NCI-H524 (cell line): Measurements from ENCODE around the gene SMPD3.

ENCODE experiments used
- DNase-seq, 2 experiments: peaks; one replicate each; lab custom pipeline; 2025; lab: John Stamatoyannopoulos, UW

Gene SMPD3

DNA sequence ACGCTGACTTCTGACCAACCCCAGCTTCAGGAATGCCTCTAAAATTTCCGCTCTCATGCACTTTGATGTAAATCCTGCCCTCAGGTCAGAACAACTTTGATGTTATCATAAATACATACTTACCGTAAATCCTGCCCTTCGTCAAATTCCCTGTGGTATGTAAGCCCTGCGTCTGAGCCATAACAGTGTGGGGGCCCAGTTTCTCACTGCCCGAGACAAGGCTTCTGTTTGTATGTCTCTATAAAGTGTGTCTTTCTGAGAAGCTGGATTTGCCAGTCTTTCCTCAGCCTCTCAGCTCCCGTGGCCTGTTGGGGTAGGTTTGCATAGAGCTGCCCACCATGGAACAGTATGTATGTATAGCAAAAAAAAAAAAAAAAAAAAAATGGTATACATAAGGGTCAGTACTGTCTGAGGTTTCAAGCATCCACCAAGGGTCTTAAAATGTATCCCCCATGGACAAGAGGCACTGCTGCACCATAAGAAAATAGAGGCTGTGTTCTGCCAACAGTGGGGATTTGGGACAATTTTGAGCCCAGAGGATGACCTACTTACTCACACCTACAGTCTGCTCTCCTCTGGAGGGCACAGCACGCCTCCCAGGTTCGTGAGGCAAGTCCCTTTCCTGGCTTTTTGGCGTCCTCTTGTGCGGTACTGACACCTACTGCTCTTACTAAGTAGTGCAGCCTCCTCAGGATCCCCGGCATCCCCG is 120.0 kb downstream of the SMPD3 start:
- peak; percentile 75 to 92 for DNase-seq

DNA sequence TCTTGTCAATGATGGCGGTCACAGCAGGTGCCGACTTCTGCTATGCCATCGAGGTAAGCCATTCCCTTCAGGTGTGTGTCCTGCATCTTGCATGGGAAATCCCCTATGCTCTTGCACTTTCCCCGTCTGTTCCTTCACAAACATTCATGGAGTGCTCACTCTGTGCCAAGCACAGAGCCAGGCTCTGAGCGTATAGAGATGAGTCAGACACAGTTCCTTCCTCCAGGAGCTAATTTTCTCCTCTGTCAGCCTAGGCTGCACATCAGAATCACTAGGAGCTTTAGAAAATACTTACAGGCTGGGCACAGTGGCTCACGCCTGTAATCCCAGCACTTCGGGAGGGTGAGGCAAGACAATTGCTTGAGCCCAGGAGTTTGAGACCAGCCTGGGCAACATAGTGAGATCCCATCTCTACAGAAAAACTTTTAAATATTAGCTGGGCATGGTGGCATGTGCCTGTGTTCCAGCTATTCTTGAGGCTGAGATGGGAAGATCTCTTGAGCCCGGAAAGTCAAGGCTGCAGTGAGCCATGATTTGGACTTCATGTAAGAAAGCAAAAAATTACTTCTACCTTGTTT is 123.4 kb downstream of the SMPD3 start:
- no peak for DNase-seq

DNA sequence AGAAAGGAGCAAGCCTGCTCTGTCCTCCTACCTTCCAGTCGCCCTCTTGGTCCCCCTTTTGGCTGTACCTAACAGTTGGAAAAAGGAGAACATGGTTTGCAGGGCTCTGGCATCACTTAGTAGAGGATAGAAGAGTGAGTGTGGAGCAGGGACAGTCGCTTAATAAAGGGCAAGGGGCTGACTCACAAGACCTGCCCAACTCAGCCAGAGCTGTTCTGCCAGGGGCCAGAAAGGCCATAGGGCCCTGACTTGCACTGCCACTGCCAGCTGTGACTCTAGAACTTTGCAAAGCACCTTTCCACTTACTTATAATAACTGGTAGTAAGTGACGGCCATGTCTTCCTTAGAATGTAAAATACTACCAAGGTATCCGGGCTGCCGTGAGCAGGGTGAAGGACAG is 124.0 kb downstream of the SMPD3 start:
- no peak for DNase-seq

DNA sequence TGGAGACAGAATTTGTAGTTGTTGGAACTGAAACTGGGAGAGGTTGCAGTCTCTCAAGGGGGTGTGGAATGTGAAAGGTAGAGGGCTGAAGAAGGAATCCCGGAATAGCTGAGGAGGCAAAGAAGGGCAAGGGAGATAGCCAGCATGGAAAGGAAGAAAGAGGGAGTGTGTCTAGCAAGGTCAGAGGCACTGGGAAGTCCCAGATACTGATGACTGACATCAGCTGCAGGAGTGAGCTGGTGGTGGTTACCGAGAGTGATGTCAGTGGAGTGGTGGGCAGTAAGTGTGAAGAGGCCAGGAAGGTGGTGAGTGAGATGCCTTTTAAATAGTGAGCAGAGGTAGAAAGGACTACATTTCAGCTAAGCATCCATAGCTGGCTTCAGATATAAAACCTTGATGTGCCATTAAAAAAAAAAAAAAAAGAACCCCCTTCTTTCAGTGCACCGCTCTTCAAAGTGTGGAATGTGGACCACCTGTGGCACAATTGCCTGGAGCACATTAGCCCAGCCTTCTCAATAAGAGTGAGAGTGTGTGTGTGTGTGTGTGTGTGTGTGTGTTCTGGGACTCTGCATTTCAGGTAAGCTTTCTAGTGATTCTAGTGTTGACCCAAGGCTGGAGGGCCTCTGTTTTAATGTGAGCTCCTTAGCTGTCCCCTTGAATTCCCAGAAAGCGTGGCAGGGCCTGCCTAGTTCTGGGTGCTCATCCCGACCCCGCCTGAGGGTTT is 129.0 kb downstream of the SMPD3 start:
- no peak for DNase-seq

DNA sequence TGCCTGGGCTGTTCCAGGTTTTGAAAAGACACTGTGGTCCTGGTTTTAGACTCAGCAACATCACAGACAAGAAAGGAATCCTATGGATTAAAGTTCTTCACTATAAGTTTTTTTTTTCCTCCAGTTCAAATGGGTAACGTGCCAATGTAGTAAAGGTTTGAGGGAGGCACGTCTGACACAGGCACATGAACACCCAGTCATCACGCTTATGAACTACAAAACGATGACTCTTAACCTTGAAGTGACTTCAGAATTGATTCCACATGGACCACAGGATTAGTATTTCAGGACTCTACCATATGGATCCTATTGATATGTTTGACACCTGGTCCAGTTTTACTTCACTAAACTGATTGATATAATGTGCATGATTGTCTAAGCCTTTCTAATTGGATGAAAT is 135.2 kb downstream of the SMPD3 start:
- no peak for DNase-seq

DNA sequence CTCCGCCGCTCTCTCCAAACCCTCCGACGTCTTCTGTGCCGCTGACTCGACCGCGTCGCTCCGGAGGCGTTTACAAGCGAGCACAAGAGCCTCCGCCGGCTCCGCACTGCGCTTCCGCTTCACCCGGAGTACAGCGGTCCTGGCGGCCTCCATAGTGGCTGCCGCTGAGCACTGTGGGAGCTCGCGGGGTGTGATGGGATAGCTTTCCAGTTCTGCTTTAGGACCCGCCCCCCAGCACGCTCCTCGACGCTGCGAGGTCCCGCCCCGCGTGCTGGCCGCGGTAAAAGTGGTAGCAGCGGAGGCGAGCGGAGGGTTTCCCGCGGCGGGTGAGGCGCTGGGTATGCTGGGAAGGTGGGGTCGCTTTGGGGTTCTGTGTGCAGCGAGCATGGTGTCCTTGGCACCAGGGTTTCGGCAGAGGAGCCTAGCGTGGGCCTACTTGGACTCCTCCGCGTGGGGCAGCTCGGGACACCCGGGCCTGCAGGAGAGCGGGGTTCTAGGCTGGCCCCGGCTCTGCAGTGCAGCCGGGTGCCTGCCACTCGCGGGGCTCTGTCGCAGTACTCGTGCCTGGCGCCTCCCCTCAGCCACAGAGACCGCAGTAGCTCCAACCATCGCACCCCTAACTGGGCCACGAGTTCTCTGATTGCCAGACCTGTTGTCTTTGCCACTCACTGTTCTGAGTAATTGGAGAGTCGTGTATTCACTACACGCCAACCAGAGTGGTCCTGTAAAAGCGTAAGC is 137.4 kb downstream of the SMPD3 start, which contains the start of the genes PRMT7 and SLC7A6OS:
Gene PRMT7, plus strand, starts transcription at position 246 of the 738 bp plus-strand sequence. CDS start 4,961 bp downstream, outside the sequence.
Gene SLC7A6OS, minus strand, starts transcription at position 173 of the 738 bp plus-strand sequence. Its CDS starts 20 bp downstream, at position 153.
- DNase-seq: peak; percentile 82 to 91

DNA sequence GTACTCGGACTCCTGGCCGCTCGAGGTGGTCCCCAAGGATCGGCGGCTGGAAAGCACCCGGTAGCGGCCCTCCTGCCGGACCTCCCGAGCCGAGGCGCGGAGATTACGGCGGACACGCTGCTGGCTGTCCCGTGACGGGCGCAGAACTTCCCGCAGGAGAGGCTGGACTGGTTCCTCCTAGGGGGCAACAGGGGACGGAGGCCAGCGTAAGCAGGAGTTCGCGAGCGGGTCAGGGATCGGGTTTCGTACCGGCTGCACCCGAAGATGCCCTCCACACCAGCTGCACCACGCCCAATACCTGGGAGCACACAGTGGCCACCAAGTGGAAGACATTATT is 137.9 kb downstream of the SMPD3 start:
- DNase-seq: no peak

DNA sequence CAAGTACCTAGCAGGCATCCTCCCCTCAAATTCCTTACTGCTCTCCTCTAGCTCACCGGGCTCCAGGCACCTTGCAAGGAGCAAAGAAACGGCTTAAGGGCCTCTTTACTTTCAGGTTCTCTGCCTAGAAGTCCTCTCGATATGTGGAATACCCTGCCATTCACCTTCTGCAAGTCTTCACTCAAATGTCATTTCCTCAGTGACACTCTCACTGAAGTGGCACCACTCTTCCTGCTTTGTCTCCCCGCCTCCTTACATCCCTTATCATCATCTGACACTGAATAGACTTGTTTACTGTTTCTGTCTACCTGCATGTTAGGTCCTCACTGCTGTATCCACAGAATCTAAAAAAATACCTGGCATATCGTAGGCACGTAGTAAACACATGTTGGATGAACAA is 138.5 kb downstream of the SMPD3 start:
- DNase-seq: no peak
